ENCODE data around the gene CHRNB4. TPM values are rescaled to one million over a fixed set of nuclear protein-coding genes. Genes with fewer than 3 reads are reported as not detected.

The CHRNB4 gene
- total and polyA plus RNA-seq, 2 donors (not counting 3 experiments of a cell fraction or from before 2014, with no cell fraction given), result 0.08 TPM; not detected in 1

GRCh38 chr15:78626381-78626995 lies 14.5 kb downstream of the CHRNB4 start:
- no peak overlapping the region for H3K4me3 ChIP-seq (replicated peaks in 1 of 3; ENCODE audit: insufficient read depth in 1 of 3, low read depth in 1 of 3, low read length in 3 of 3)
- H3K9me3 ChIP-seq (replicated peaks; ENCODE audit: control insufficient read depth, insufficient read depth, low read length), result no peaks in the 10 kb centered on the region
- CTCF ChIA-PET, result interaction anchor here (1.1 to 3.2 kb wide), 2 partner anchors 12 kb away, joined by 3 to 12 read pairs; no protein-coding TSS in a partner anchor
- H3K79me2 ChIP-seq (ENCODE audit: control insufficient read depth, insufficient read depth, low read length), result no peaks in the 10 kb centered on the region
- H3K4me2 ChIP-seq (ENCODE audit: insufficient read depth, low read length), result no peak overlapping the region
- no peak overlapping the region for H3K9ac ChIP-seq (replicated peaks; ENCODE audit: extremely low read depth, insufficient read depth, low read length)
- DNase-seq (ENCODE audit: low read depth, low spot score) (no peak), FAIRE-seq (no peak)
- POLR2A ChIA-PET, result no interaction called here
- no peak overlapping the region for H2AFZ ChIP-seq (ENCODE audit: low read depth, low read length)
- TF ChIP-seq JUN (IDR thresholded peaks at IDR 0.05; ENCODE audit: borderline replicate concordance, insufficient read depth, insufficient read length, low read depth) (no peak), CTCF (IDR thresholded peaks at IDR 0.05; ENCODE audit: extremely low read depth in 1 of 2, insufficient read depth in 1 of 2, low read depth in 1 of 2, low read length in 2 of 2) (no peak), POLR2AphosphoS5 (IDR thresholded peaks at IDR 0.05; ENCODE audit: insufficient read depth, low read depth, low read length) (no peak), EZH2 (IDR thresholded peaks at IDR 0.05; ENCODE audit: borderline replicate concordance, low read depth, low read length, severe bottlenecking) (no peak)
- H3K27me3 ChIP-seq (ENCODE audit: control insufficient read depth in 2 of 2, insufficient read depth in 2 of 2, low read length in 2 of 2), result peaks cover 15 to 23% of the 10 kb centered on the region in 2 experiments
- no peak overlapping the region for H3K27ac ChIP-seq (ENCODE audit: insufficient read depth, low read depth, low read length)
- no peaks in the 10 kb centered on the region for H3K4me1 ChIP-seq (ENCODE audit: control insufficient read depth, extremely low read depth, insufficient read depth, low read length)
- intact Hi-C loops (cut with micrococcal nuclease), result no loop called here
- no peaks in the 10 kb centered on the region for H4K20me1 ChIP-seq (replicated peaks; ENCODE audit: control insufficient read depth, extremely low read depth, insufficient read depth, low read length)
- H3K9me1 ChIP-seq (replicated peaks; ENCODE audit: control insufficient read depth, extremely low read depth, insufficient read depth, low read length), result no peaks in the 10 kb centered on the region
- no peaks in the 10 kb centered on the region for H3K36me3 ChIP-seq (ENCODE audit: control insufficient read depth in 2 of 2, extremely low read depth in 1 of 2, insufficient read depth in 2 of 2, low read length in 2 of 2)
- dilution Hi-C loops (cut with MboI; ENCODE audit: extremely low pct_ligation_motif_present, low sequenced_read_pairs), result no loop called here
- no TSS peak for BruUV-seq (replicated peaks)

Measured in endothelial cell of umbilical vein (primary cell).